NCI-H146 treated with DMSO at 0.1 percent for 48 hours (cell line): Measurements from ENCODE around the gene VASH2.

Source experiments
- DNase-seq: peaks from one replicate; lab custom pipeline; 2025; ENCODE audit not compliant: unreplicated experiment; lab: John Stamatoyannopoulos, UW

VASH2 gene

DNA sequence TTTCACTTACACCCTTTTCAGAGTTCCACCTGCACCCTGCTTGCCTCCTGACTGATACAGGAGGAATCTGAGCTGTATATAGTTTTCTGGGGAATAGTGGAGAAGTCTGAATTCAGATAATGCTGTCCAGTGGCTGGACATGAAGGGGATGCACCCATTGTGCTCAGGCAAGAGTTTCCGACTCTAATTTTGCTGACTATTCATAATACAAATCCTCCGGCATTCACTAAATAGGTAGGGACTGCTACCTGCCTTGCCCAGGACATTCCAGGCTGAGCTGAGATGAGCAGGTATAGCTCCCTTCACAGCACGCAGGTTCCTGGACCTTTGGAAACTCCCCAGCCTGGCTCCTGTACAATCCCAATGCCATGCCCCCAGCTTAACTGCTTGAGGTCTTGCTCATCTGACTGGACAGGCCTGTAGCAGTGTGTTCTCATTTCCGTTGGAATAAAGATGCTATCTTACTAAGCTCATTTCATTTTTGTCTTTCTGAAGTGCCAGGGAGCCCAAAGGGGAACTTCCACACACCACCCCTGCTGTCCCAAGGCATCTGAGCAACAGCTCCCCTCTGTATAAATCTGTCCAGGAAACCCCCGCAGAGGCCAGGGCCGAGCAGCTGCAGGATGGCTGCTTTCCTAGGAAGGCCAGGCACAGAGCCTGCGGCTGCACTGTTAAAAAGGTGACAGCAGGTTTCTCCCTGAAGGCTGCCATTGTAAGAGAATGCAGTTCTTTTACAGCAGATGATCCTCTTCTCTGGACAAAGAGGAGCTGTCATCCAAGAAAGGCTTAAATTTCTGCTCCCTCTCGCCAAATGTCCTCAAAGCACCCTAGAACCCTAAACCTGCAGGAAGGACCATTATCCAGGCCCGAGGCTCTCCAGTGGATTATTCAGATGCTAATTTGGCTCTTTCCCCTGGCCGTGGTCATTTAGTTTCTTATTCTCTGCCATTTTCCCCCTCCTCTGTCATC, 21.7 kb upstream of the VASH2 start:
- DNase-seq, result no peak

DNA sequence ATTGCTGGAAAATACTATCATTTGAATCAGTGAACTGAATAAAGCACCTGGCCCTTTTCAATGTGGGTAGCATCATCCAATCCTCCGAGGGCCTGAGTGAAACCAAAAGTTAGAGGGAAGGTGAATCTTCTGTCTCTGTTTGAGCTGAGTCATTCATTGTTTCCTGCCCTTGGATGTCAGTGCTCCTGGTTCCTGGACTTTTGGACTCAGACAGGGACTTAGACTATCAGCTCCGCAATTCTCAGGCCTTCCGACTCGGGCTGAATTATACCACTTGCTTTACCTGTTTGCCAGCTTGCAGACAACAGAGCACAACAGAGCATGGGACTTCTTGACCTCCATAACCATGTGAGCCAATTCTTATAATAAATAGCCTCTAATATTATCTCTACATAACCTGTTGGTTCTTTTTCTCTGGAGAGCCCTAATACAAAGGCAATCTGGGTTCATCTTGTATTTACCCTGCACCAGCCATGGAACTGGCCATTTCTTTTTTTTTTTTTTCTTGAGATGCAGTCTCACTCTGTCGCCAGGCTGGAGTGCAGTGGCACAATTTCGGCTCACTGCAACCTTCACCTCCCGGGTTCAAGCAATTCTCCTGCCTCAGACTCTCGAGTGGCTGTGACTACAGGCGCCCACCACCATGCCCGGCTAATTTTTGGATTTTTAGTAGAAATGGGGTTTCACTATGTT, 19.2 kb upstream of the VASH2 start:
- no peak for DNase-seq

DNA sequence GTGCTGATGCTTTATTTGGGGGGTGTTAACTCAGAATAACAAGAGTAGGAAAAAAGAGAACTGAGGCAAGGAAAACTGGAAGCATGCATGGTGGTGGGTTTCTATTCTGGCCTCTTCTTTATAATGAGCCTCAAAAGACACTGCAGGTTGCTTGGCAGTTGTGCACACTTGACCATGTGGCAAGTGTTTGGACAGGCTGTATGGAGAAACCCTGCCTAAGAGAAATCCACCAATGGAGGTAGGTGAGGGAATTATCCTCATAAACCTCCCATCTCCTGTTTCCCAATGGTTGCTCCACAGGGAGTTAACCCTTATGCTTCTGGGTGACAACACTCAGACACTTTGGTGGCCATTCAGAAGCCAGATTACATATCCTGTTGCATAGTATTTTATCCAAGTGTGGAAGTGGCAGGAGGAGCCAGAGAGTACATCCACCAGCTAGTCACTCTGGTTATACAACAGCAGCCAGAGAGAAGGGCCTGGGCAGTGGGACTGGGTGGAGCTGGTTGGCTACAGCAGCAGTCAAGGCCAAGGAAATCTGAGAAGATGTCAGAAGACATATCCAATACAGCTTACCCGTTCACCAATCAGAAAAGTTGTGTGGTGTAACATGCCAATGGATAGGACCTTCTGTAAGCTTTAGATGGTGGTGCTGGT, 16.4 kb upstream of the VASH2 start:
- no peak for DNase-seq

DNA sequence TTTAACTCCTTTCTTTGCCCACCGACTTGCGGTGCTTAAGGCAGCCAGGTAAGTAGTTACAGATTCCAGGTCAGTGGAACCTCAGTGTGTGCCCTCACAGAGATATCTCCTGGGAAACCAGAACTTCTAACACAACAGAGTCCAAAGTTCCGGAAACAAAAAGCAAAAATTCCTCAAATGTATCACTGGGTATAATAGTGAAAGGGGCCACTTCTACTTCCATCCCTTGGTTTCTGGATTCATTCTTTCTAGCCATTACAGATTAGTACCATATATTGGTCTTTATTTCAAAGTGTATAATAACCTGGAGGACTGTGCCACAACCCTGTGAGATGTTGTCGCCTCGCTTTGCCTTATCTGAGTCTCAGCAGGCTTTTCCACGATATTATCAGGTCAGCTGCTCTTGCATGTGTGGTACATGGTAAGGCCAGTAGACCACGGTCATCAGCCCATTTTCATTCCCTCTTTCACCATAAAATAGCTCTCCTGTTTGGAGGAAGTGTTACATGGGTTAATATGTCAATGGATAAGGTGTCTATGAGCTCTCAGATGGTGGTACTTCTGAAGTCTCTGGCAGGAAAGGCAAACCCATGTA, 14.9 kb upstream of the VASH2 start:
- DNase-seq, result no peak

DNA sequence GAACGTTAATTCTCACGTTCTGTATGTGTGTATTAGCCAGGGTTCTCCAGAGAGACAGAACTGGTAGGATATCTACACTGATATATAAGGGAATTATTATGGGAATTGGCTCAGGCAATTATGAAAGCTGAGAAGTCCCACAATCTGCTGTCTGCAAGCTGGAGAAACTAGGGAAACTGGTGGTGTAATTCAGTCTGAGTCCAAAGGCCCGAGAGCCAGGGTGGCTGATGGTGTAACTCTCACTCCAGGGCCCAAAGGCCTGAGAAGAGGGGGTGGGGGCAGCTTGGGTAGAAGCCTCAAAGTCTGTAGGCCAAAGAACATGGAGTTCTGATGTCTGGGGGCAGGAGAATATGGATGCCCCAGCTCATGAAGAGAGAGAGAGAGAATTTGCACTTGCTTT, 13.3 kb upstream of the VASH2 start:
- DNase-seq, result no peak

DNA sequence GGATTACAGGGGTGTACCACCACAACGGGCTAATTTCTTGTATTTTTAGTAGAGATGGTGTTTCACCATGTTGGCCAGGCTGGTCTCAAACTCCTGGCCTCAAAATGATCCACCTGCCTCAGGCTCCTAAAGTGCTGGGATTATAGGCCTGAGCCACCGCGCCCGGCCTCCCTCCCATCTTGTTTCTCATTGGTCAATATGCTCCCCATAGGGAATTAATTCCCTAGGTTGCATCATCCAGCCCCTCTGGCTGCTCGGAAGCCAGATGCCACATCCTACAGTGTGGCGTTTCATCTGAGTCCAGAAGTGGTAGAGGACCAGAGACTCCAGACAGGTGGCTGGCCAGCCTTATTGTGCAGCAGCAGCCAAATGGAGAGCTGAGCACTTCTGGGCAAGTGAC, 11.5 kb upstream of the VASH2 start:
- DNase-seq, result no peak

GRCh38 chr1:212941452-212941851, 8.9 kb upstream of the VASH2 start:
- no peak for DNase-seq

GRCh38 chr1:212942679-212943392, 7.5 kb upstream of the VASH2 start:
- DNase-seq, result no peak

DNA sequence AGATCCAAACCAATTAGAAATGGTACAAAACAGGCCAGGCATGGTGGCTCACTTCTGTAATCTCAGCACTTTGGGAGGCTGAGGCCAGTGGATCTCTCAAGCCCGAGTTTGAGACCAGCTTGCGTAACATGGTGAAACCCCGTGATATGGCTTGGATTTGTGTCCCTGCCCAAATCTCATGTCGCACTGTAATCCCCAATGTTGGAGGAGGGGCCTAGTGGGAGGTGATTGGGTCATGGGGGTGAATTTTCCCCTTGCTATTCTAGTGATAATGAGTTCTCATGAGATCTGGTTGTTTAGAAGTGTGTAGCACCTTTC, 7.0 kb upstream of the VASH2 start:
- no peak for DNase-seq

- DNase-seq, result no peak
Measured at GRCh38 chr1:212944229-212944901, 6.0 kb upstream of the VASH2 start.

DNA sequence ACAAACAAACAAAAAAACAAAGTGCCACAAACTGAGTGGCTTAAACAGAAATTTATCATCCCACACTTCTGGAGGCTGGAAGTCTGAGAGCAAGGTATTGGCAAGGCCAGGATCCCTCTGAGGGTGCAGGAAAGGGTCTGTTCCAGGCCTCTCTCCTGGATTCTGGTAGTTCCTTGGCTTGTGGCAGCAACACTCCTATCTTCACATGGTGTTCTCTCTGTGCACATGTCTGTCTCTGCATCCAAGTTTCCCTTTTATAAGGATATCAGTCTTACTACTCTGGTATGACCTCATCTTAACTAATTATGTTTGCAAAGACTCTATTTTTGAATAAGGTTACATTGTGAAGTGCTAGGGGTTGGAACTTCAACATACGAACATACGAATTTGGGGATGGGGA, 5.3 kb upstream of the VASH2 start:
- no peak for DNase-seq

DNA sequence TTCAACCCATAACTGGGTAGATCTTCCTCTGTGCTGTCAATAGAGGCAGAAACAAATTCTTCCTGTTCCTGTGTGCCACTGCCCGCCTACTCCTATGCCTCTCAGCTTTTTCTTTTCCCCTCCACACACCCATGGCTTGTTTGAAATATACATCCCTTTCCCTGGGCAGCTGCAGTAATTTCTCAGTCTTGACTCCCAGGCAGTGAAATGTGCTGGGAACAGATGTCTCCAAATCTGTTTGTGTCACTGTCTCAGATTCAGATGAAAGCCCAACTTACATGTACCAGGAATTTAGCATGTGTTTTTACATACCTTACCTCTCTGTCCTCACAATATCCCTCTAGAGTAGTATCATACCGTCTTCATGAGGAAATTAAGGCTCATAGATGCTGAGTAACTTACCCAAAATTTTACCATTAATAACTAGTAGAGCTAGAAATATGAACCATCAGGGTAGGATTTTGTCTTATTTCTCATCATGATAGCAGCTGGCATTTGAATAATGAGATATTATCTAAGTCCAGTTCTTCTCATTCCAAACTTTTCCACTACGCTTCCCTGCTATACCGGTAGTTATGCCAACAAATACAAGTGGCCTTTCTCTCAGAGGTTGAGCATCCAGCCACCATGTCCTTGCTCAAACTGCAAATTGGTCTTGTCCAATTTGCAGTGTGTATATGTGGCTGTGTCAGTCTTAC, 4.7 kb upstream of the VASH2 start:
- DNase-seq, result no peak

GRCh38 chr1:212946872-212947271, 3.5 kb upstream of the VASH2 start:
- DNase-seq, result no peak

DNA sequence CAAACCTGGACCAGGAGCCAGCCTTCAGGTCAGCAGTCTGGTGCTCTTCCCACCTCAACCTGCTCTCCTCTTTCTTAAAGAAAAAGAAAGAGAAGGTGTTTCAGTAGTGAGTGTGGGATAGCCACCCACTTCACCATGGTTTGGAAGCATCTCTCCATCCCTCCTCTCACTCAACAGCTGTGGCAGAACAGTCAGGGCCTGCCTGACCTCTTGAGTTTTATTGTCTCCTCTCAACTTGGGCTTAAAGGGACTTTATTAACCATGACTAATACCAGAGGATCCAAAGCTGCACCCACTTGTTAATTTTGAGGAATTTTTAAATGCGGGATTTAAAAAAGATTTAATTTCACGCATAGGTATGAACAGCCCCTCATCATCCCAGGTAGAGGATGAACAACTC, 570 bp upstream of the VASH2 start:
- no peak for DNase-seq

DNA sequence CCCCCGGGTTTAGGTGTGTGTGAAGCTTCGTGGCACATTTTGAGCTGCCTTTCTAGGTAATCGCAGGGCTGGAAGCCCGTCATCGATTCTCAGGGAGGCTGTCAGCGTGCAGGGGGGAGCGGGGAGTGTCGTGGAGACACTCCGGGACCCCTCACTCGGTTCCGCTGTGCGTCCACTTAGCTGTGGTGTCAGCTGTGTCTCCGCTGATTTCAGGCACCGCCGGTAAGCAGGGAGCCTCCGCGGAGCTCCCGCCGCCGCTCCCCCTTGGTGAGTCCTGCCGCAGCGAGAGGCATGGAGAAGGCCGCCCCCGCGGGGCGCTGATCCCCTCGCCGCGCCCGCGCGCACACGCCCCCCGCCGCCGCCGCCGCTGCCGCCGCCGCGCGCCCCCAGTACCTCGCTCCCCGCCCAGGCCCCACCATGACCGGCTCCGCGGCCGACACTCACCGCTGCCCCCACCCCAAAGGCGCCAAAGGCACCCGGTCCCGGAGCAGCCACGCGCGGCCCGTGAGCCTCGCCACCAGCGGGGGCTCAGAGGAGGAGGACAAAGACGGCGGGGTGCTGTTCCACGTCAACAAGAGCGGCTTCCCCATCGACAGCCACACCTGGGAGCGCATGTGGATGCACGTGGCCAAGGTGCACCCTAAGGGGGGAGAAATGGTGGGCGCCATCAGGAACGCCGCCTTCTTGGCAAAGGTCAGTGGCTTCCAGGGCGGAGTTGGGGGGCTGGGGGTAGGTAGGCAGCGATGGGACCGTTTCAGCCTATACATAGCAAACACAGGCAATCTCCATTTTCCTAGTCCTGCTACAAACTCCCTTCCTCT, 995 bp downstream of the VASH2 start:
- no peak for DNase-seq

GRCh38 chr1:212951947-212952640, 1.8 kb downstream of the VASH2 start:
- no peak for DNase-seq

- no peak for DNase-seq
Measured at GRCh38 chr1:212952641-212952976, 2.3 kb downstream of the VASH2 start.

GRCh38 chr1:212953321-212953720, 3.0 kb downstream of the VASH2 start:
- DNase-seq, result no peak

- no peak for DNase-seq
Measured at GRCh38 chr1:212954514-212954913, 4.2 kb downstream of the VASH2 start.
